GM18867 (cell line): ENCODE data around the gene PRPF39.
"Not testable (repeated sequence)": the region's sequence is repeated elsewhere in the genome, so short reads cannot be mapped to it uniquely, and the experiment has no call there.

Experiments used
- ATAC-seq: cut with Tn5 transposase; IDR thresholded peaks from one replicate; pipeline ENCODE4 v1.9.1; 2021; ENCODE audit warnings: mild to moderate bottlenecking, moderate library complexity; ENCODE audit not compliant: unreplicated experiment

The PRPF39 gene

GRCh38 chr14:45081096-45081495, 2.8 kb upstream of the PRPF39 start:
- not testable (repeated sequence) for ATAC-seq

GRCh38 chr14:45082420-45082819, 1.5 kb upstream of the PRPF39 start:
- ATAC-seq, result no peak

- ATAC-seq, result peak; percentile 13
These were observed 320 bp upstream of the PRPF39 start for GRCh38 chr14:45083617-45083975.

- no peak for ATAC-seq
These were observed 1.0 kb downstream of the PRPF39 start for GRCh38 chr14:45084946-45085346.

GRCh38 chr14:45089813-45090212, 5.9 kb downstream of the PRPF39 start:
- ATAC-seq, result peak; percentile 79

GRCh38 chr14:45091710-45092109, 7.8 kb downstream of the PRPF39 start:
- ATAC-seq, result no peak

GRCh38 chr14:45094275-45094674, 10.4 kb downstream of the PRPF39 start:
- ATAC-seq, result no peak

- no peak for ATAC-seq
These were observed 11.2 kb downstream of the PRPF39 start for GRCh38 chr14:45095143-45095542.

- ATAC-seq, result no peak
These were observed 12.3 kb downstream of the PRPF39 start for GRCh38 chr14:45096218-45096617.

GRCh38 chr14:45103806-45104205, 19.9 kb downstream of the PRPF39 start:
- ATAC-seq, result no peak

- no peak for ATAC-seq
These were observed 20.6 kb downstream of the PRPF39 start for GRCh38 chr14:45104561-45104960.

GRCh38 chr14:45112896-45113781, 29.2 kb downstream of the PRPF39 start:
- ATAC-seq, result no peak

- no peak for ATAC-seq
These were observed 30.4 kb downstream of the PRPF39 start for GRCh38 chr14:45114327-45114726.

GRCh38 chr14:45118594-45118993, 34.7 kb downstream of the PRPF39 start:
- no peak for ATAC-seq

- no peak for ATAC-seq
These were observed 36.2 kb downstream of the PRPF39 start for GRCh38 chr14:45120096-45120495.

GRCh38 chr14:45123271-45123670, 39.4 kb downstream of the PRPF39 start:
- no peak for ATAC-seq

- no peak for ATAC-seq
These were observed 41.8 kb downstream of the PRPF39 start for GRCh38 chr14:45125754-45126153.

- ATAC-seq, result no peak
These were observed 45.2 kb downstream of the PRPF39 start for GRCh38 chr14:45128963-45129629.

GRCh38 chr14:45133683-45134050, 49.8 kb downstream of the PRPF39 start:
- no peak for ATAC-seq

- peak; percentile 87 for ATAC-seq
These were observed 50.4 kb downstream of the PRPF39 start, which contains the start of gene FKBP3 for GRCh38 chr14:45134051-45134958. TSS of gene FKBP3 (minus strand) at chr14:45134481. CDS start at chr14:45134456, 25 bp downstream.

GRCh38 chr14:45135156-45135555, 51.2 kb downstream of the PRPF39 start:
- ATAC-seq, result no peak
